ENCODE measurements around the gene TPST2.

TPST2 gene

GRCh38 chr22:26527574-26528465 lies 62.1 kb downstream of the TPST2 start:
- Histone ChIP-seq H3K4me2 (no peak overlapping the region), H3K4me3 (IDR thresholded peaks at IDR 0.05; ENCODE audit: insufficient read depth, low read depth, low read length) (no peak overlapping the region), H3K27me3 (ENCODE audit: insufficient read depth, low read depth) (no peaks in the 10 kb centered on the region), H2AFZ (ENCODE audit: low read depth) (no peak overlapping the region), H3K9ac (no peak overlapping the region), H3K79me2 (ENCODE audit: insufficient read depth, low read depth) (no peaks in the 10 kb centered on the region; the same call in 1 of the 2 replicates), H3K36me3 (ENCODE audit: insufficient read depth) (peaks cover 6% of the 10 kb centered on the region; the same call in 1 of the 2 replicates), H3K4me1 (ENCODE audit: low read depth, poor library complexity, severe bottlenecking) (peaks cover 38% of the 10 kb centered on the region), H3K27ac (no peak overlapping the region), H4K20me1 (ENCODE audit: insufficient read depth) (no peaks in the 10 kb centered on the region)
- no peak for TF ChIP-seq CTCF (conservative IDR thresholded peaks at IDR 0.05; ENCODE audit: low read depth, low read length)

- H3K27me3 ChIP-seq (ENCODE audit: insufficient read depth, low read depth) = no peaks in the 10 kb centered on the region
- no peaks in the 10 kb centered on the region; the same call in 1 of the 2 replicates for H3K79me2 ChIP-seq (ENCODE audit: insufficient read depth, low read depth)
- H3K4me1 ChIP-seq (ENCODE audit: low read depth, poor library complexity, severe bottlenecking) = peaks cover 32% of the 10 kb centered on the region
- TF ChIP-seq CTCF (conservative IDR thresholded peaks at IDR 0.05; ENCODE audit: low read depth, low read length) = no peak
- no peaks in the 10 kb centered on the region for H4K20me1 ChIP-seq (ENCODE audit: insufficient read depth)
- H3K27ac ChIP-seq = no peak overlapping the region
- no peak overlapping the region for H3K4me2 ChIP-seq
- H3K36me3 ChIP-seq (ENCODE audit: insufficient read depth) = peaks cover 6% of the 10 kb centered on the region; the same call in 1 of the 2 replicates
- H2AFZ ChIP-seq (ENCODE audit: low read depth) = no peak overlapping the region
- no peak overlapping the region for H3K4me3 ChIP-seq (IDR thresholded peaks at IDR 0.05; ENCODE audit: insufficient read depth, low read depth, low read length)
- no peak overlapping the region for H3K9ac ChIP-seq
These were observed 62.8 kb downstream of the TPST2 start for GRCh38 chr22:26527167-26527566.

GRCh38 chr22:26525946-26526564 lies 63.9 kb downstream of the TPST2 start:
- H3K36me3 ChIP-seq (ENCODE audit: insufficient read depth) = peaks cover 6% of the 10 kb centered on the region; the same call in 1 of the 2 replicates

GRCh38 chr22:26524870-26525269 lies 65.1 kb downstream of the TPST2 start:
- H3K4me1 ChIP-seq (ENCODE audit: low read depth, poor library complexity, severe bottlenecking) = peaks cover 9% of the 10 kb centered on the region

More at GRCh38 chr22:26525946-26526564, 63.9 kb downstream of the TPST2 start:
- Histone ChIP-seq H3K4me1 (ENCODE audit: low read depth, poor library complexity, severe bottlenecking) (peaks cover 20% of the 10 kb centered on the region), H3K27ac (no peak overlapping the region), H4K20me1 (ENCODE audit: insufficient read depth) (no peaks in the 10 kb centered on the region), H3K79me2 (ENCODE audit: insufficient read depth, low read depth) (no peaks in the 10 kb centered on the region; the same call in 1 of the 2 replicates), H3K9ac (no peak overlapping the region), H2AFZ (ENCODE audit: low read depth) (no peak overlapping the region), H3K4me3 (IDR thresholded peaks at IDR 0.05; ENCODE audit: insufficient read depth, low read depth, low read length) (no peak overlapping the region), H3K27me3 (ENCODE audit: insufficient read depth, low read depth) (no peaks in the 10 kb centered on the region), H3K4me2 (no peak overlapping the region)
- no peak for TF ChIP-seq CTCF (conservative IDR thresholded peaks at IDR 0.05; ENCODE audit: low read depth, low read length)

More at GRCh38 chr22:26524870-26525269, 65.1 kb downstream of the TPST2 start:
- H3K36me3 ChIP-seq (ENCODE audit: insufficient read depth) = peaks cover 6% of the 10 kb centered on the region; the same call in 1 of the 2 replicates
- TF ChIP-seq CTCF (conservative IDR thresholded peaks at IDR 0.05; ENCODE audit: low read depth, low read length) = no peak
- H4K20me1 ChIP-seq (ENCODE audit: insufficient read depth) = no peaks in the 10 kb centered on the region
- H3K79me2 ChIP-seq (ENCODE audit: insufficient read depth, low read depth) = no peaks in the 10 kb centered on the region
- no peak overlapping the region for H3K4me2 ChIP-seq
- no peak overlapping the region for H3K27ac ChIP-seq
- no peak overlapping the region for H3K4me3 ChIP-seq (IDR thresholded peaks at IDR 0.05; ENCODE audit: insufficient read depth, low read depth, low read length)
- no peak overlapping the region for H3K9ac ChIP-seq
- H2AFZ ChIP-seq (ENCODE audit: low read depth) = no peak overlapping the region
- H3K27me3 ChIP-seq (ENCODE audit: insufficient read depth, low read depth) = no peaks in the 10 kb centered on the region
